HG03196 (cell line): ENCODE data around the gene NEMP1.
"Not testable (repeated sequence)": the region's sequence is repeated elsewhere in the genome, so short reads cannot be mapped to it uniquely, and the experiment has no call there.

Source experiments
- ATAC-seq: cut with Tn5 transposase; IDR thresholded peaks from one replicate; pipeline ENCODE4 v1.9.1; 2021; ENCODE audit not compliant: unreplicated experiment

Gene NEMP1

GRCh38 chr12:57057067-57057751, 21.4 kb downstream of the NEMP1 start:
- ATAC-seq, result no peak

- ATAC-seq, result no peak
Measured at GRCh38 chr12:57055824-57056223, 22.8 kb downstream of the NEMP1 start.

- ATAC-seq, result not testable (repeated sequence)
Measured at GRCh38 chr12:57053901-57054300, 24.7 kb downstream of the NEMP1 start.

GRCh38 chr12:57053146-57053545, 25.4 kb downstream of the NEMP1 start:
- not testable (repeated sequence) for ATAC-seq

- no peak for ATAC-seq
Measured at GRCh38 chr12:57051011-57051410, 27.6 kb downstream of the NEMP1 start.

- ATAC-seq, result no peak
Measured at GRCh38 chr12:57049890-57050289, 28.7 kb downstream of the NEMP1 start, which contains the start of gene MYO1A. TSS of gene MYO1A (minus strand) at chr12:57050129. CDS start at chr12:57048323, 1,806 bp downstream.

- no peak for ATAC-seq
Measured at GRCh38 chr12:57049119-57049446, 29.5 kb downstream of the NEMP1 start.

- ATAC-seq, result no peak
Measured at GRCh38 chr12:57048423-57049118, 30.0 kb downstream of the NEMP1 start.

GRCh38 chr12:57047981-57048380, 30.6 kb downstream of the NEMP1 start:
- no peak for ATAC-seq

GRCh38 chr12:57046947-57047890, 31.4 kb downstream of the NEMP1 start:
- ATAC-seq, result no peak

- no peak for ATAC-seq
Measured at GRCh38 chr12:57046086-57046791, 32.4 kb downstream of the NEMP1 start.

- ATAC-seq, result no peak
Measured at GRCh38 chr12:57044889-57045288, 33.7 kb downstream of the NEMP1 start.

GRCh38 chr12:57044468-57044867, 34.1 kb downstream of the NEMP1 start:
- no peak for ATAC-seq

GRCh38 chr12:57042695-57043094, 35.9 kb downstream of the NEMP1 start:
- no peak for ATAC-seq

- ATAC-seq, result no peak
Measured at GRCh38 chr12:57040750-57041149, 37.8 kb downstream of the NEMP1 start.

- no peak for ATAC-seq
Measured at GRCh38 chr12:57040211-57040610, 38.4 kb downstream of the NEMP1 start.

GRCh38 chr12:57039016-57039798, 39.4 kb downstream of the NEMP1 start:
- ATAC-seq, result no peak

- ATAC-seq, result no peak
Measured at GRCh38 chr12:57037264-57037663, 41.3 kb downstream of the NEMP1 start.

- no peak for ATAC-seq
Measured at GRCh38 chr12:57033431-57033830, 45.2 kb downstream of the NEMP1 start.

GRCh38 chr12:57031789-57032188, 46.8 kb downstream of the NEMP1 start:
- ATAC-seq, result no peak
